Body of pancreas (tissue), 4 donors: ENCODE results near the gene OR2A2.

ENCODE experiments used
- CTCF ChIP-seq, 7 experiments: fragments of 450-650 bp in 4 of 7; fragments of 200-600 bp in 3 of 7; sonication (generic) in 3 of 7; IDR thresholded peaks; one replicate each; pipeline ENCODE4 v1.5.1; 2016 to 2019; ENCODE audit warnings: antibody characterized with exemption in 7 of 7
- POLR2A ChIP-seq, 3 donors: fragments of 450-650 bp; IDR thresholded peaks; one replicate each; pipeline ENCODE4 v1.6.1; 2016; ENCODE audit warnings: antibody characterized with exemption in 3 of 3, mild to moderate bottlenecking in 2 of 3

- TF ChIP-seq CTCF (IDR thresholded peaks at IDR 0.05) (no peak), POLR2A (IDR thresholded peaks at IDR 0.05) (no peak)
Measured at GRCh38 chr7:144063710-144064109, 45.7 kb upstream of the OR2A2 start.
